Spleen (tissue), 11 donors: ENCODE results near the gene MAN1B1. TPM values are rescaled to one million over a fixed set of nuclear protein-coding genes. Genes with fewer than 3 reads are reported as not detected.

Experiments used
- DNase-seq: peaks from one replicate; pipeline ENCODE4 v3.0.0-alpha.2; 2020
- H3K27ac ChIP-seq, 8 donors: fragments of 200-600 bp; sonication (generic) in 7 of 8; 1 replicate in 4 of 8; 2 replicates in 4 of 8; pipeline versions ENCODE4 v1.5.0 to v1.8.0; 2016 to 2021; ENCODE audit warnings: inconsistent platforms in 4 of 8, mild to moderate bottlenecking in 4 of 8, moderate library complexity in 1 of 8
- H3K27me3 ChIP-seq, 7 donors: fragments of 200-600 bp; sonication (generic) in 6 of 7; replicated peaks in 1 of 7; 1 replicate in 4 of 7; 2 replicates in 3 of 7; pipeline versions ENCODE4 v1.5.0 to v1.8.0; 2016 to 2021; ENCODE audit warnings: inconsistent platforms in 3 of 7, mild to moderate bottlenecking in 1 of 7
- H3K36me3 ChIP-seq, 6 donors: fragments of 200-600 bp; sonication (generic) in 5 of 6; 1 replicate in 4 of 6; 2 replicates in 2 of 6; pipeline versions ENCODE4 v1.5.0 to v1.8.0; 2016 to 2021; ENCODE audit warnings: inconsistent platforms in 2 of 6
- H3K4me1 ChIP-seq, 6 donors: fragments of 200-600 bp; sonication (generic) in 5 of 6; 1 replicate in 3 of 6; 2 replicates in 3 of 6; pipeline versions ENCODE4 v1.5.0 to v1.8.0; 2016 to 2021; ENCODE audit warnings: inconsistent platforms in 3 of 6
- H3K4me3 ChIP-seq, 8 donors: fragments of 200-600 bp; sonication (generic) in 7 of 8; 1 replicate in 4 of 8; 2 replicates in 4 of 8; pipeline versions ENCODE4 v1.5.0 to v1.8.0; 2016 to 2021; ENCODE audit warnings: inconsistent platforms in 4 of 8, mild to moderate bottlenecking in 4 of 8, moderate library complexity in 2 of 8
- H3K9me3 ChIP-seq, 8 donors: fragments of 200-600 bp; sonication (generic) in 7 of 8; 1 replicate in 4 of 8; 2 replicates in 4 of 8; pipeline versions ENCODE4 v1.5.0 to v1.8.0; 2016 to 2021; ENCODE audit warnings: inconsistent platforms in 4 of 8
- POLR2A ChIP-seq, 3 donors: fragments of 450-650 bp; IDR thresholded peaks; one replicate each; pipeline ENCODE4 v1.5.1; 2017; ENCODE audit warnings: antibody characterized with exemption in 3 of 3, mild to moderate bottlenecking in 1 of 3
- POLR2AphosphoS5 ChIP-seq, 3 donors: sonication (generic); formaldehyde crosslinking; IDR thresholded peaks; one replicate each; pipeline ENCODE4 v1.5.1; 2017; ENCODE audit warnings: antibody characterized with exemption in 3 of 3
- WGBS, 5 donors: extraction: QIAGEN DNeasy Blood & Tissue Kit in 3 of 5; methylation state at CpG; one replicate each; pipeline versions ENCODE4 v1.1.5 to v1.1.7; 2013 to 2018; 5-methylcytosine and 5-hydroxymethylcytosine counted together
- intact Hi-C: fragments of 100-400 bp; cut with DNase I; formaldehyde crosslinking; loops from one replicate; pipeline ENCODE4 v1.15.0; 2023; ENCODE audit warnings: low total_unique reads
- polyA plus RNA-seq, 3 donors: library from polyadenylated mRNA; stranded (reverse); fragments of 200-250 nt; gene quantifications; one replicate each; pipeline ENCODE4 v1.2.1, GENCODE V29; 2013
- total RNA-seq, 7 donors: library from RNA; depleted of rRNA in 3 of 7; stranded (reverse); fragments of >200 nt in 3 of 7; fragmentation: NEBNext Ultra II Directional in 4 of 7; extraction: Animal tissue kit (Norgen Biotek cat#: 25700) in 4 of 7; gene quantifications; one replicate each; pipeline versions ENCODE4 v1.1.0 to v1.2.1, GENCODE V29; 2016 to 2021
- TF ChIP-seq, protein P1 (sequence below), 11 experiments: fragments of 200-600 bp in 7 of 11; fragments of 450-650 bp in 4 of 11; sonication (generic) in 4 of 11; IDR thresholded peaks in 8 of 11; conservative IDR thresholded peaks in 3 of 11; 1 replicate in 7 of 11; 2 replicates in 4 of 11; pipeline versions ENCODE4 v1.4.0 to v1.8.0; 2016 to 2021; ENCODE audit warnings: antibody characterized with exemption in 11 of 11, inconsistent platforms in 4 of 11, mild to moderate bottlenecking in 1 of 11
- donor health status: healthy with polysubstance abuse.
- donor health status: DM: no; HTN: no; CAD: no; lungs with moderate emphysema.
- donor health status: DM: no; HTN: no; CAD: no.
- donor health status: Bipolar disorder and iron deficiency.
- donor health status: healthy.
- donor health status: DM: no; HTN: no; CAD: no.
- donor health status: DM: yes; HTN: yes; CAD: no.

MAN1B1 gene
- total and polyA plus RNA-seq, 10 donors, result 43.2 to 112 (median 52.8) TPM

GRCh38 chr9:137042751-137043727, 43.7 kb upstream of the MAN1B1 start:
- Histone ChIP-seq H3K27me3 (peaks cover 4 to 88% (median 48%) of the 10 kb centered on the region in 7 donors), H3K4me3 (peak overlapping the region in 7 of 8 donors; percentile 23 to 77 (median 51)), H3K9me3 (no peaks in the 10 kb centered on the region), H3K4me1 (peaks cover 25 to 72% (median 52%) of the 10 kb centered on the region in 6 donors), H3K27ac (peak overlapping the region in 5 of 8 donors; percentile 78 to 83 (median 81)), H3K36me3 (peaks cover 0 to 28% (median 9%) of the 10 kb centered on the region in 6 donors)
- 54 to 92% (median 70%) methylated on average over 15 to 36 of the region's 36 CpGs for WGBS, 5 donors
- DNase-seq, result no peak
- TF ChIP-seq, protein P1, sequence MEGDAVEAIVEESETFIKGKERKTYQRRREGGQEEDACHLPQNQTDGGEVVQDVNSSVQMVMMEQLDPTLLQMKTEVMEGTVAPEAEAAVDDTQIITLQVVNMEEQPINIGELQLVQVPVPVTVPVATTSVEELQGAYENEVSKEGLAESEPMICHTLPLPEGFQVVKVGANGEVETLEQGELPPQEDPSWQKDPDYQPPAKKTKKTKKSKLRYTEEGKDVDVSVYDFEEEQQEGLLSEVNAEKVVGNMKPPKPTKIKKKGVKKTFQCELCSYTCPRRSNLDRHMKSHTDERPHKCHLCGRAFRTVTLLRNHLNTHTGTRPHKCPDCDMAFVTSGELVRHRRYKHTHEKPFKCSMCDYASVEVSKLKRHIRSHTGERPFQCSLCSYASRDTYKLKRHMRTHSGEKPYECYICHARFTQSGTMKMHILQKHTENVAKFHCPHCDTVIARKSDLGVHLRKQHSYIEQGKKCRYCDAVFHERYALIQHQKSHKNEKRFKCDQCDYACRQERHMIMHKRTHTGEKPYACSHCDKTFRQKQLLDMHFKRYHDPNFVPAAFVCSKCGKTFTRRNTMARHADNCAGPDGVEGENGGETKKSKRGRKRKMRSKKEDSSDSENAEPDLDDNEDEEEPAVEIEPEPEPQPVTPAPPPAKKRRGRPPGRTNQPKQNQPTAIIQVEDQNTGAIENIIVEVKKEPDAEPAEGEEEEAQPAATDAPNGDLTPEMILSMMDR (IDR thresholded peaks at IDR 0.05 in 8 of 11, conservative IDR thresholded peaks at IDR 0.05 in 3 of 11), result no peak
- peak in 2 of 3 donors; percentile 58 to 64 for TF ChIP-seq POLR2AphosphoS5 (IDR thresholded peaks at IDR 0.05)
- intact Hi-C loops, result no loop called here

- DNase-seq, result no peak
- Histone ChIP-seq H3K27ac (peak overlapping the region in 6 of 8 donors; percentile 37 to 83 (median 80)), H3K36me3 (peaks cover 0 to 18% (median 6%) of the 10 kb centered on the region in 6 donors), H3K4me3 (peak overlapping the region in 7 of 8 donors; percentile 50 to 77 (median 52)), H3K27me3 (peaks cover 5 to 96% (median 58%) of the 10 kb centered on the region in 7 donors), H3K4me1 (peaks cover 25 to 76% (median 54%) of the 10 kb centered on the region in 6 donors), H3K9me3 (no peaks in the 10 kb centered on the region)
- intact Hi-C loops, result no loop called here
- no peak for TF ChIP-seq POLR2A (IDR thresholded peaks at IDR 0.05)
- TF ChIP-seq, protein P1 (IDR thresholded peaks at IDR 0.05 in 8 of 11, conservative IDR thresholded peaks at IDR 0.05 in 3 of 11), result no peak
- no peak for TF ChIP-seq POLR2AphosphoS5 (IDR thresholded peaks at IDR 0.05)
- WGBS, 5 donors, result 49 to 74% (median 64%) methylated on average over 5 to 12 of the region's 12 CpGs
Observed at GRCh38 chr9:137044037-137044436, 42.7 kb upstream of the MAN1B1 start.

- TF ChIP-seq POLR2A (IDR thresholded peaks at IDR 0.05), result no peak
- TF ChIP-seq POLR2AphosphoS5 (IDR thresholded peaks at IDR 0.05), result peak; percentile 44 to 82 (median 73)
- TF ChIP-seq, protein P1 (IDR thresholded peaks at IDR 0.05 in 8 of 11, conservative IDR thresholded peaks at IDR 0.05 in 3 of 11), result no peak
- no peak for DNase-seq
- Histone ChIP-seq H3K4me3 (peak overlapping the region; percentile 37 to 77 (median 52)), H3K36me3 (peaks cover 0 to 12% (median 2%) of the 10 kb centered on the region in 6 donors), H3K27me3 (peaks cover 11 to 98% (median 64%) of the 10 kb centered on the region in 7 donors), H3K9me3 (no peaks in the 10 kb centered on the region), H3K27ac (peak overlapping the region in 6 of 8 donors; percentile 37 to 83 (median 80)), H3K4me1 (peaks cover 25 to 81% (median 57%) of the 10 kb centered on the region in 6 donors)
- intact Hi-C loops, result no loop called here
- WGBS, 5 donors, result 8 to 21% (median 11%) methylated on average over 16 to 18 of the region's 18 CpGs
Observed at GRCh38 chr9:137044502-137045177, 42.1 kb upstream of the MAN1B1 start.
